HG03565 (cell line): ENCODE results near the gene USP7.
A peak's percentile ranks its signal among the peaks of the same experiment; 100 is the strongest.
"Not testable (repeated sequence)": the region's sequence is repeated elsewhere in the genome, so short reads cannot be mapped to it uniquely, and the experiment has no call there.

Experiments
- ATAC-seq: cut with Tn5 transposase; IDR thresholded peaks from one replicate; pipeline ENCODE4 v1.9.1; 2021; ENCODE audit warnings: mild to moderate bottlenecking, moderate library complexity; ENCODE audit not compliant: unreplicated experiment

USP7 gene

DNA sequence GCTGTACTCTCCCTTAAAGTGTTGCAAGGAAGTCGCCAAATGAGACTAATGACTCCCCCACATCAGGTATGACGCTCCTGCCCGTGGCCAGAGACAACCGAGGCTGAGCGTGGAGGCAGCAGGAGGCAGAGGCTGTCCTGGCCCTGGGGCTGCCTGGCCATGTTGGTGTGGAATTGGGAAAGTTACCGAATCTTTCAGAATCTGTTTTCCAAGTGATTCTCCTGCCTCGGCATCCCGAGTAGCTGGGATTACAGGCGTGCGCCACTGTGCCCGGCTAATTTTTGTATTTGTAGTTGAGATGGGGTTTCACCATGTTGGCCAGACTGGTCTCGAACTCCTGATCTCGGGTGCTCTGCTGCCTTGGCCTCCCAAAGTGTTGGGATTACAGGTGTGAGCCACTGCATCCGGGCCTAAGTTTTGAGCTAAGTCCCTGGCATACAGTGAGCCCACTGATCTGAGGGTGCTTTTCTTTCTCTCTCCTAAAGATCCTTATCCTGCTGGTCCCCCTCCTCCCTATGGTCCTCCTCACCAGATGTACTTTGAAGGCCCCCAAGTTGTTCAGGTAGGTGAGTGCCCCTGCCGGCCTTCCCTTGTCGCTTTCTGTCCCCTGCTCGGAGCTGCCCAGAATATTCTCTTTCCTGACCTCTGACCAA, 80.9 kb downstream of the USP7 start:
- no peak for ATAC-seq

DNA sequence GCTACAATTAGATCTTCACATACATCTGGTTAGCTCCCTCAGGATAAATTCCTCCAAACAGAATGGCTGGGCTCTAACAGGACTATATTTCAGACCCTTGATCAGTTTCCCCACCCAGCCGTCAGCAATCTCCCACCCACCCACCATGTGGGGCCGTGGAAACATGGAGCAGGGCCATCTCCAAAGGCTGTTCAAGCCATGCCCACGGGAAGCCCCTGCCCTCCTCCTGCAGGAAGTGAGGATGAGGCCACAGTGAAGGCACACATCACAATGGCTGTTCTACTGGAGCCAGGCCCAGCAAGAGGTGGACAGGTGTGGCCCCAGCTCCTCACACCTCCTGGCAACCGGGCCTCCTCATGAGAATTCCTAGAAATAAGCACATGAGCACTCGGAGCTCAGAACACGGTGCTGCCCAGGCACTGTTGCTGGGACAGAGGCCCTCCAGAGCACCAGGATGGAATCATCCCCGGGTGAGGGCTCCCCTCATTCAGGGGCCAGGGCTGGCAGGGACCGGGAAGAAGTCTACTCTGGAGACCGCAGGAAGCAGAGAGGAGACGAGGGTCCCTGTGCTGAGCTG, 81.6 kb downstream of the USP7 start, which contains the start of gene LITAFD:
LITAFD (plus strand) TSS at position 311 of the 577 bp plus-strand sequence. CDS start 2,005 bp downstream, outside the sequence.
- no peak for ATAC-seq

DNA sequence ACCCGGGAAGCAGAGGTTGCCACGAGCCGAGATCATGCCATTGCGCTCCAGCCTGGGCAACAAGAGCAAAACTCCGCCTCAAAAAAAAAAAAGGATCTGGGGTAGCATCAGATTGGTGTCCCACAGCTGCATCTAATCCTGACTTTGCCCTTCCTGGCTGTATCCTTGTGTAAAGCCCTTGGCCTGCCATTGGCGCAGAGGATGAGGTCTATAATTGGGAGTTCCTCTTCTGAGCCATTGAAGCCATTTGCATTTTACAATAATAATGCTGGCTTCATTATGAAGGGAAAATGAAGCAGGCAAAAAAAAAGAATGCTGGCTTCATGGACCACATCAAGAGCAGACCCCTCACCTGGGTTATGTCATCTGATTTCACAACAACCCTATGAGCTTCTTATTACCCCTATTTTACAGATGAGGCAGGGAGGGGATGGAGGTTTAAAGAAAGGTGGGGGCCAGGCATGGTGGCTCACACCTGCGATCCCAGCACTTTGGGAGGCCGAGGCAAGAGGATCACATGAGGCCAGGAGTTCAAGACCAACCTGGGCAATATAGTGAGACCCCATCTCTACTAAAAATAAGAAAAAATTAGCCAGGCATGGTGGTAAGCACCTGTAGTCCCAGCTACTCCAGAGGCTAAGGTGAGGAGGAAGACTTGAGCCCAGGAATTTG, 82.7 kb downstream of the USP7 start:
- no peak for ATAC-seq

DNA sequence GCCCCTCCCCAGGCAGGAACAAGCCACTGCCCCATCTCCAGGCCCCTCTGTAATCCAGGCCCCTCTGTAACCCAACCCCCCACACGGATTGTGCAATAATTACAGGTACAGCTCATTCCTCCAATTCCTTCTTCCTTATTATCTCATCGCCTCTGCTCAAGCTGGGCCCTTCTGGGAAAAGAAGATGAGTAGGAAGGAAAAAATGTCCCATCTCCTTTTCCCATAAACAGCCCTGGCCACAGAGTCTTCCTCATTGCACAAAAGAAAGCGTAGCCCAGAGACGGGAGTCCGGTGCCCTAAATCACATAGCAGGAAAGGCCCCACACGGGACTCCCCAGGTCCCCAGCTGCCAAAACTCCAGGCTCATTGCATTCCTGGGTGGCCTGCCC, 85.2 kb downstream of the USP7 start:
- ATAC-seq = no peak

DNA sequence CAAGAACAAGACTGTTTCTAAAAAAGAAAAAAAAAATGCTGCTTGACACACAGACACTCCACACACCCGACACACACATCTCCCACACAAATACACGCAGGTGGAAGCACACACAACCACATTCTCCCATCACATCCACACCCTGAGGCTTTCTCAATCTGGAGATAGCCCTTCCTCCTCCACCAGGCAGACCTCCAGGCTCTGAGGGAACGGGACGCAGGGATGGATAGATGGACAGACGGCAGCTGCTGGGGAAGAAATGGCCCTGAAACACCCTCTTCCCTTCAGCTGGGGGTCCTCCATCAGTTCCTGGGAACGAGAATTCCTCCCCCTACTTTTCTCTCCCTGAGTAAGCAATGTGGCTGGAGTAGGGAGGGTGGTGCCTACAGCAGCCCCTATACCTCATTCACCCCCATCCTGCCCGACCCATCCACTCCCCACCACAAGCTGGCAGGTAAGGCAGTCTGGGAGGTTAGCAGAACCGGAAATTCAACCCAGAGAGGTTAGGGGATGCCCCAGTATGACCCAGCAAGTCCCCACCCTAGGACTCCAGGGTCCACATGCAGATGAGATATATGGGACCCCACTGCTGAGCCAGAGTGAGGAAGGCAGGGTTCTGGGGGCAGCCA, 85.7 kb downstream of the USP7 start:
- ATAC-seq = no peak

DNA sequence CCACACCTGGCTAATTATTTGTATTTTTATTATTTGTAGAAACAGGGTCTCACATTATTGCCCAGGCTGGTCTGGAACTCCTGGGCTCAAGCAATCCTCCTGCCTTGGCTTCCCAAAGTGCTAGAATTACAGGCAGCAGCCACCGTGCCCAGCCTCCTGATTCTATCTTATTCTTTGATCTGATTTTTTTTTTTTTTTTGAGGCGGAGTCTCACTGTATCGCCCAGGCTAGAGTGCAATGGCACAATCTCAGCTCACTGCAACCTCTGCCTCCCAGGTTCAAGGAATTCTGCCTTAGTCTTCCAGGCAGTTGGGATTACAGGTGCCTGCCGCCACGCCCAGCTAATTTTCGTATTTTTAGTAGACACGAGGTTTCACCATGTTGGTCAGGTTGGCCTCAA, 88.4 kb downstream of the USP7 start:
- ATAC-seq = not testable (repeated sequence)

DNA sequence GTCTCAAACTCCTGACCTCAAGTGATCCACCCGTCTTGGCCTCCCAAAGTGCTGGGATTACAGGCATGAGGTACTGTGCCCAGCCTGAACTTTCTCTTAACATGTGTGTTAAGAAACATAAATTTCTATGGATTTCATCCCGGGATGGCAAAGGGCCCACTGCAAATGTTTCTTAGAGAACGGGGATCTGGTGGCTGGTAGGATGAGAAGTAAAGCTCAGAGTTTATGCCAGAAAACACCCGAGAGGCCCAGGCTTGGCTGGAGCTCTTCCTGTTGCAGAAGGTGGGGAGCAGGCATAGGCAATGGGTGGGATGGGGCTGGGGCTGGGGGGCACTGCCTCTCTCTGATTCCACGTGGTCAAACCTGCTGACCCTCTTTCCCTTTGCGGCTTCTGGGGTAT, 89.3 kb downstream of the USP7 start:
- no peak for ATAC-seq

DNA sequence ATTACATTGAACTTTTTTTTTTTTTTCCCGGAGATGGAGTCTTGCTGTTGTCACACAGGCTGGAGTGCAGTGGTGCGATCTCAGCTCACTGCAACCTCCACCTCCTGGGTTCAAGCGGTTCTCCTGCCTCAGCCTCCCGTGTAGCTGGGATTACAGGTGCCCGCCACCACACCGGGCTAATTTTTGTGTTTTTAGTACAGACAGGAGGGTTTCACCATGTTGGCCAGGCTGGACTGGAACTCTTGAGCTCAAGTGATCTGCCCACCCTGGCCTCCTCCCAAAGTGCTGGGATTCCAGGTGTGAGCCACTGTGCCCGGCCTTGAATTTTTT, 89.9 kb downstream of the USP7 start:
- not testable (repeated sequence) for ATAC-seq

DNA sequence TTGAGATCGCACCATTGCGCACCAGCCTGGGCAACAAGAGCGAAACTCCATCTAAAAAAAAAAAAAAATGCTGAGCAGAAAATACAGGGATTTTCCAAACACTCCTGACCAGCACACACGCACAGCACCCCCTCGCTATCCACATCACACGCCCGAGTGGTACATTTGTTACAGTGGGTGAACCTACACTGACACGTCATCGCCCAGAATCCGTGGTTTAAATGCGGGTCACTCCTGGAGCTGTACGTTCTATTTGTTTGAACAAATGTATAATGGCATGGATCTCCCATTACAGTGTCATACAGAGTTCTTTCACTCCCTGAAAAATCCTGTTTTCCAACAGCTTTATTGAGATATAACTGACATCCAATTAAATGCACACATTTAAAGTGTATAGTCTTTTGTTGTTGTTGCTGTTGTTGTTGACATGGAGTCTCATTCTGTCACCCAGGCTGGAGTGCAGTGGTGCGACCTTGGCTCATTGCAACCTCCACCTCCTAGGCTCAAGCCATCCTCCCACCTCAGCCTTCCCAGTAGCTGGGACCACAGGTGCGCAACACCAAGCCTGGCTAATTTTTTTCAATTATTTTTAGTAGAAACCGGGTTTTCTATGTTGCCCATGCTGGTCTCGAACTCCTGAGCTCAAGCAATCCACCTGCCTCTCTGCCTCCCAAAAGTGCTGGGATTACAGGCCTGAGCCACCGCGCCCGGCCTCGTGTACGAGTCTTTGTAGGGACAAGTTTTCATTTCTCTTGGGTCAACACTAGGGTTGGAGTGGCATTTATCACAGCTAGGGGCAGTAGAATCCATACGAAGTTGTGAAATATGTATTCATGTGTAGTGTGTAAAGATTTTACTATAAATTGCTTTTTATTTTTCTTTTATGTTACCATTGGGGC, 90.5 kb downstream of the USP7 start:
- ATAC-seq = no peak

DNA sequence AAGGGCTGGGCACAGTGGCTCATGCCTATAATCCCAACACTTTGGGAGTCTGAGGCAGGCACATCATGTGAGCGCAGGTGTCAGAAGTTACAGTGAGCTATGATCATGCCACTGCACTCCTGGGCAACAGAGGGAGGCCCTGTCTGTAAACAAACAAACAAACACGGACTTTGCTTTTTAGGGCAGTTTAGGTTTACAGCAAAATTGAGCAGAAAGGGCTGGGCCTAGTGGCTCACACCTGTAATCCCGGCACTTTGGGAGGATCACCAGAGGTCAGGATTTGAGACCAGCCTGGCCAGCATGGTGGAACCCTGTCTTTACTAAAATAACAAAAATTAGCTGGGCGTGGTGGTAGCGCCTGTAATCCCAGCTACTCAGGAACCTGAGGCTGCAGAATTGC, 91.6 kb downstream of the USP7 start:
- no peak for ATAC-seq

DNA sequence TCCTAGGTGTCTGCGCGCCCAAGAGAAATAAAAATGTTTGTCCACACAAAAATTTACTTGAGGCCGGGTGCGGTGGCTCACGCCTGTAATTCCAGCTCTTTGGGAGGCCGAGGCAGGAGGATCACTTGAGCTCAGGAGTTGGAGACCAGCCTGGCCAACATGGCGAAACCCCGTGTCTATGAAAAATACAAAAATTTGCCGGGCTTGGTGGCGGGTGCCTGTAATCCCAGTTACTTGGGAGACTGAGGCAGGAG, 93.8 kb downstream of the USP7 start:
- ATAC-seq = not testable (repeated sequence)

DNA sequence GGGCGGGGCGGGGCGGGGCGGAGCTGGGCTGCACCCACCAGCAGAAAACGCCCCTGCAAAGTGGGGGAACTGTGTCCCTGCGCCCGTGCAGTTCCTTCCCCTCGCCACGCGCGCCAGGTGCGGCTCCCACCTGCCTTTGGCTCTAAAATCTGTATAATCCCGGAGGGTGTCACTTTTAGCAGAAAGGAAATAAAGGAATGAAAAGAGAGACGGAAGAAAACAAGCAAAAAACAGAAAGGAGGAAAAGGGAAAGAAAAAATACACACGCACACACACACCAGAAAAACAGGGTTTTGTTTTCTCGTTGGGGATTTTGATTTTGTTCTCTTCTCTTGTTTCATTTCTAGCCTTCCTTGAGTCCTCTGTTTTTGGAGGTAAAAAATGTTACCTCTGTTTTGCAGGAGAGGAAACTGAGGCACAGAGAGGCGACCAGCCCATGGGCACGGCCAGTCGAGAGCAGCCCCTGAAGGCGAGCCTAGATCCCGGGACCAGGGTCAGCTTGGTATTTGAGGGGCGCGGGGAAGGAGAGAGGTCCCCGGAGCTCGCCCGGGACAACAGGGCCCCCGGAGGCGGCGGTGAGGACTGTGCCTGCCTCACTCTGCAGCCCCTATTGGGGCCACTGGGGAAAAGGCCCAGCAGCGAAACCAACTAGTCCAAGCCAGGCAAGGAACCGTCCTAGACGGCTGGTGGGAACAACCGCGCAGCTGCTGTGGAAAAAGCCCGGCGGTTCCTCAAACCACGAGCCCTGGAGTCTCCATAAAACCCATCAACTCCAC, 94.3 kb downstream of the USP7 start:
- no peak for ATAC-seq

DNA sequence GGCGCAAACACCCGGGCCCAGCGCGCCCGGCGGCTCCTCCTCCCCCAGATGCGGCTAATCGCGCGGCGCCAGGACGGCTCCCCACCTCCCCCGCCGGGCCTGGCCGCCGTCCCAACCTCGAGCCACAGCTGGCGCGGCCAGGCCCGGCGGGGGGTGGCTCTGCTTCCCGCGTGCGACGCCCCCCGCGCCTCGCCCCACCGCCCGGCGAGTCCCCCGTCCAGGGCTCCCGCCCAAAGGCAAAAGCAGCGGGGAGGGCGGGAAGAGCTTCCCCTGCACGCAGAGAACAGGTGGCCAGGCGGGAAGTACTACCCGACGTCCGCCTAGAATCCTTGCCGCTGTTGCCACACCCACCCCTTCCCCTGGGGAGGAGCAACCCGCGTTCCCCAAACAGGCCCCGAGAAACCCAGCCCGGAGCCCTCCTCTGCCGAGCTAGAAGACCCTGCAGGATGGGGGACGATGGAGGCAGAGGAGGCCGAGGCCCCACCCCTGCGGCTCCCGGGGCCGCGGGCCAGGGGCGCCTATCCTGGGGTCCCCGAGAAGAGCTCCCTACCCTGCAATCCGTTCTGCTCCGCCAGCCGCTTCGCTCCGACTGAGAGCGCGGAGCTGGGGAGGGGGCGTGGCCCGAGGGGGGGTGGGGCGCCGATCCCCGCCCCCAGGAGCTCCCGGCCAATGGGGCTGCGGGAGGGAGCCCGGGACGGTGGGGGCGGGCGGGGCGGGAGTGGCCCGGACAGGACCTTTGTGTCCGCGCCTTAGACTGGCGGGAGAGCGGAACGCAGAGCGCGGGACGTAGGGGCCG, 95.1 kb downstream of the USP7 start, which contains the start of gene CARHSP1:
CARHSP1 (minus strand) TSS at position 591 of the 796 bp plus-strand sequence. CDS start 9,678 bp downstream, outside the sequence.
- peak; percentile 43 for ATAC-seq

DNA sequence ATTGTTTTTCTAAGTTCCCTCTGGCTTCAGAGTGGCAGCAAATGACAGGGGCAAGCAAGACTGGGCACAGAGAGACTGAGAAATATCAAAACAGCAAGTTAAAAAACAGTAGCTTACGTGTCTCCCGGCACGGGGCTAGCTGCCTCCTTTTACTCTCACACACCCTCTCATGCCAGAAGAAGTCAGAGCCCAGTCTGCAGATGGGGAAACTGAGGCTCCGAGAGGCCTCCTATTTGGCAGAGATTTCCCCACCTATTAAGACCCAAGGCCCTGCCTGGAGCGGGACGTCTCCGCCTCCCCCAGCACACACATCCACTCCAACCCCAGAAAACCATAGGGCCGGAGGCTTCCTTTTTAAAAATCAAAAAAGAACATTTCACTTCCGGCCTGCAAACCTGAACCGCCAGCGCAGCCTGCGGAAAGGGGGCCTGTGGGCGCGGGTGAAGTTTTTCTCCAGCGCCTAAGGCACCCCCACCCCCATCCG, 95.7 kb downstream of the USP7 start:
- no peak for ATAC-seq

DNA sequence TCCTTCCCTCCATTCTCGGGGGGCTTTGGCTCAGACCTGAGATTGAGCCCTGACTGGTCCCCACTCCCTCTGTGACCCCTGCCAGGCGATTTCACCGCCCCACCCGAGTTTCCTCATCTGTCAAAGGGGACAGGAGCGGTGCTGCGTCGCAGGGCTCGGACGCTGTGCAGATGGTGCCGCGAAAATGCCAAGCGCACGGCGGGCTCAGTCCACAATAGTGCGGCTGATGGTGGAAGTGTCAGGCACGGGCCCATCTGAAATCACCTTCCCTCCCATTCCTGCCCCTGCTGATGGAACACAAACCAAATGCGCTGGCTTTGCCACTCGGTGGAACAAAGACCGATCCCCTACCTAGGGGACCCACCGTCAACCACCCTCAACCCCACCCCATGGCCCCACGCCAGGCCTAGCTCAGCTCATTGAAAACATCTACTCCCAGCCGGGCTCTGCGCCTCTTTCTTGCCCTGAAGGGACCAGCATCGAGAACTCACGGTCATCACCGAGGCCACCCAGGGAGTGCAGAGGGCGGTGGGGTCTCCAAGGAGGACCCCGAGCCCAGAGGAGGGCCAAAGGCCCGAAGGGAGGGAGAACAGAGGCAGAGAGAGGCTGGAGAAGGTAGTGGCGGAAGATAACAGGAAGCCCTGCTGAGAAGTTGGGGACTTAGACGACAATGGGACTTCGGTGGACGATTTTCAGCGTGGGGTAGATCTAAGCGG, 96.3 kb downstream of the USP7 start:
- ATAC-seq = no peak

DNA sequence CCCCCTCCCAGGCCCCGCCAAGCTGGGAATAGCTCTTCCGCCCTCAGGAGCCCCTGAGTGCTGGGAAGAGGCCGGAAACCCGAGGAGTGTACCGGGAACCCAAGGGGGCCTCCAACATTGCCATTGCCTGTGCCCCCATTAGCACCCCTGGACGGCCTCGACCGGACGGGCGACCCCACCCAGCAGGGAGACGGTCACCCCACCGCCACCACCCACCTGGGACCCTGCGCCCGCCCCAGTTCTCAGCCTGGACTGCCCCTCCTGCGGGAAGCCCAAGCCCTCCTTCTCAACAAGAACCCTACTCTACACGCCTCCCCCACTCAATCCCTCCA, 96.9 kb downstream of the USP7 start:
- no peak for ATAC-seq

DNA sequence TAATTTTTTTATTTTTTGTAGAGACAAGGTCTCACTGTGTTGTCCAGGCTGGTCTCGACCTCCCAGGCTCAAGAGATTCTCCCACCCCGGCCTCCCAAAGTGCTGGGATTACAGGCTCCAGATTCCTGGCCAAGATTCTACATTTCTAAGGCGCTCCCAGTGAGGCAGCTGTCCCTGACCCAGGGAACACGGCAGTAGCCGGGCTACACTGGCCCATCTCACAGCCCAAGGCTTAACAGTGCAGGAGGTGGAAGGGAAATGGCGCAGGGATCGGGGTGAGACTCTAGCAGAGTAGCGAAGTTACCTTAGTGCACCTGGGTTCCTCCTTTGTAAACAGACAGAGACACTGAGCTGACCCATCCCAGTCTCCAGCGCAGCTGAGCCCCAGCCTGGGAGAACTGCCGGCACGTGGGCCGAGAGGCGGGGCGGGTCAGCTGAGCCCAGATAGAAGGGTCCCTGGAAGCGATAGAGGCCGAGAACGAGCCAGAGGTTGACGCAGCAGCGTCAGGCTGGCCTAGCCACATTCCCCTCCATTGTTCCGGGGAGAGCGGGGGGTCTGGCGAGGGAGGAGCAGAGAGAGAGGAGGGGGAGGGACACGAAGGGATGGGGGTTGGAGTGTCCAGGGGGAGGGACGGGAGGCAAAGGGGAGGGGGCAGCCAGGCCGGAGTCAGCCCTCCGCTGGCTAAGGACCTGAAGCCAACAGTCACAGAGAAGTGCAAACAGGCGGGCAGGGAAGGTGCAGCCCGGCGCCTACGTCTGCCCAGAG, 97.4 kb downstream of the USP7 start:
- no peak for ATAC-seq
